Inferior parietal cortex (tissue), 1 donor: ENCODE data around the gene TACC3.

ENCODE experiments used
- DNase-seq: peaks from one replicate; pipeline ENCODE4 v3.0.0-alpha.2; 2016; ENCODE audit errors: extremely low spot score

TACC3 gene

GRCh38 chr4:1792832-1793495 lies 71.6 kb downstream of the TACC3 start, which contains the start of gene FGFR3:
Gene FGFR3 (plus strand): TSS chr4:1793293. CDS start chr4:1793935, 642 bp downstream.
- DNase-seq = no peak

GRCh38 chr4:1793496-1793840 lies 72.1 kb downstream of the TACC3 start:
- no peak for DNase-seq

GRCh38 chr4:1793940-1794808 lies 72.9 kb downstream of the TACC3 start:
- no peak for DNase-seq
